ENCODE measurements around the gene APOB. TPM values are rescaled to one million over a fixed set of nuclear protein-coding genes. Genes with fewer than 3 reads are reported as not detected.

The APOB gene
- total RNA-seq, 4 donors from 2014 or later: 1.5 to 38.6 (median 14.7) TPM

GRCh38 chr2:21019000-21019677, 24.7 kb downstream of the APOB start:
- TF ChIP-seq, protein P1, sequence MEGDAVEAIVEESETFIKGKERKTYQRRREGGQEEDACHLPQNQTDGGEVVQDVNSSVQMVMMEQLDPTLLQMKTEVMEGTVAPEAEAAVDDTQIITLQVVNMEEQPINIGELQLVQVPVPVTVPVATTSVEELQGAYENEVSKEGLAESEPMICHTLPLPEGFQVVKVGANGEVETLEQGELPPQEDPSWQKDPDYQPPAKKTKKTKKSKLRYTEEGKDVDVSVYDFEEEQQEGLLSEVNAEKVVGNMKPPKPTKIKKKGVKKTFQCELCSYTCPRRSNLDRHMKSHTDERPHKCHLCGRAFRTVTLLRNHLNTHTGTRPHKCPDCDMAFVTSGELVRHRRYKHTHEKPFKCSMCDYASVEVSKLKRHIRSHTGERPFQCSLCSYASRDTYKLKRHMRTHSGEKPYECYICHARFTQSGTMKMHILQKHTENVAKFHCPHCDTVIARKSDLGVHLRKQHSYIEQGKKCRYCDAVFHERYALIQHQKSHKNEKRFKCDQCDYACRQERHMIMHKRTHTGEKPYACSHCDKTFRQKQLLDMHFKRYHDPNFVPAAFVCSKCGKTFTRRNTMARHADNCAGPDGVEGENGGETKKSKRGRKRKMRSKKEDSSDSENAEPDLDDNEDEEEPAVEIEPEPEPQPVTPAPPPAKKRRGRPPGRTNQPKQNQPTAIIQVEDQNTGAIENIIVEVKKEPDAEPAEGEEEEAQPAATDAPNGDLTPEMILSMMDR (IDR thresholded peaks at IDR 0.05; ENCODE audit: low read depth): no peak

DNA sequence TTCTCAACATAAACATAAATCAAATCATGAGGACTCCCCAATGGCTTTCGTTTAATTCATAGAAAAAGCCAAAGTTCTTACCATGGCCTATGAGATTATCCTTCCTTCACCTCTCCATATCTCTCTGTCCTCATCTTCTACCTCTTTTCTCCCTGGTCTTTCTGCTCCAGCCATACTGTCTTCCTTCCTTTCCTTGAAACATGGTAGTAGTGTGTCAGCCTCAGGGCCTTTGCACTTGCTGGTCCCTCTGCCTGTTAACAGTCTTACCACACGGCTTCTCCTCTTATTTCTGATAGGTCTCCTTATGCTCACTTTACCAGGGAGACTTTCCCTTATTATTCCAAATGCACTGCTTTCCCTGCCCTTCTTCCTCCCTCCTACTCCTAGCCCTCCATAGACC, 25.6 kb downstream of the APOB start:
- TF ChIP-seq, protein P1 (IDR thresholded peaks at IDR 0.05; ENCODE audit: low read depth): no peak

DNA sequence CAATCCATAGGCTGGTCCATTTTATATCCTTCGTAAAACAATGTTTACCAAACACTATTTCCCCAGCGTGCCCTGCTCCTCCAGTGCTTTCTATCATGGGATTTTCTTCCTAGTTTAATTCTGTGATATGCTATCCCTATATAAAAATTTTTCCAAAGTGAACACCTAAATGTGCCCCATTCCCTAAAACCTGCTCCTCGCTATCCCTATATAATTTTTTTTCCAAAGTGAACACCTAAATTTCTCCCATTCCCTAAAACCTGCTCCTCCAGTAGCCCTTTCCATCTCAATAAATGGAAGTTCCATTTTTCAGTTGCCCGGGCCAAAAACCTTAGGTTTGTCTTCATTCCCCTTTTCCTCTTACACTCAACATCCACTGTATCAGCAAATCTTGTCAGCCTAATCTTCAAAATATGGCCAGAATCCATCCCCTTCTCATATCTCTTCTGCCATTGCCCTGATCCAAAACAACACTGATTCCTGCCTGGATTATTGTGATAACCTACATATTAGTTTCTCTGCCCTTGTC, 26.1 kb downstream of the APOB start:
- TF ChIP-seq, protein P1 (IDR thresholded peaks at IDR 0.05; ENCODE audit: low read depth): no peak

- TF ChIP-seq, protein P1 (IDR thresholded peaks at IDR 0.05; ENCODE audit: low read depth): no peak
These were observed 28.6 kb downstream of the APOB start for GRCh38 chr2:21015281-21015645.

- TF ChIP-seq, protein P1 (IDR thresholded peaks at IDR 0.05; ENCODE audit: low read depth): no peak
These were observed 29.3 kb downstream of the APOB start for GRCh38 chr2:21014364-21015280.

DNA sequence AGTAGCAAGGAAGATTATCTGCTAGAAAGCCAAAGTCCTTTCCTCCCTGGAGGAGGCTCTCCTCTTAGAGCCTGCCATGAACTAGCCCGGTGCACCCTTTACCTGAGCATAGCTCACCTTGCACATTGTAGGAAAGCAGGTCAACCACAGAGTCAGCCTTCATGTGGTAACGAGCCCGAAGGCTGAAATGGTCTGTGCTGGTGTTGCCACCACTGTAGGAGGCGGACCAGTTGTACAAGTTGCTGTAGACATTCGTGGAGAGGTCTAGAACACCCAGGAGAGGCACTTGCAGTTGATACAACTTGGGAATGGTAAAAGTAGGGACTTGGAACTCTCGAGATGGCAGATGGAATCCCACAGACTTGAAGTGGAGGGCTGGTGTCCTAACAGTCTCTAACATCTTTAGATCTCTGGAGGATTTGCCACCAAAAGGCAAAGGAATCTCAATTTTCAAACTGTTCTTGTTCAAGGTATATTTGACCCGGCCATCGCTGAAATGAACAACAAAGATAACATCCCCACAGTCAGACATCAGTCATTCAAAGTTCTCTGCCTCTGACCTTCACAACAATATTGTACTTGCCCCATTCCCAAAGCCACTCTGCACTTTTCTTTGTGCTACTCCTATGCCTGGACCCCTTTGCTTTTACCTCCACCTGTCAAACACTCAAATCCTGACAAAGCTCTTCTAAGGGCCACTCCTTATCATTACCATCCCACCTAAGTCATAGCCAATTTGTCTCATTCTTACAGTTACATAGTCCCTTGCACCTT, 30.6 kb downstream of the APOB start:
- TF ChIP-seq, protein P1 (IDR thresholded peaks at IDR 0.05; ENCODE audit: low read depth): no peak

All from subcutaneous adipose tissue (tissue), 4 donors.